Upper lobe of left lung (tissue), 4 donors: ENCODE data around the gene NUDCD3.

Source experiments
- POLR2A ChIP-seq, 4 donors: fragments of 450-650 bp; IDR thresholded peaks; one replicate each; pipeline ENCODE4 v1.5.1; 2016 to 2017; ENCODE audit warnings: antibody characterized with exemption in 4 of 4, mild to moderate bottlenecking in 2 of 4
- TF ChIP-seq, protein P1 (sequence below), 6 experiments: fragments of 450-650 bp in 4 of 6; fragments of 200-600 bp in 2 of 6; sonication (generic) in 2 of 6; IDR thresholded peaks; one replicate each; pipeline ENCODE4 v1.5.1; 2016 to 2019; ENCODE audit warnings: antibody characterized with exemption in 6 of 6

GRCh38 chr7:44536090-44536489 is 45.6 kb upstream of the NUDCD3 start:
- TF ChIP-seq, protein P1, sequence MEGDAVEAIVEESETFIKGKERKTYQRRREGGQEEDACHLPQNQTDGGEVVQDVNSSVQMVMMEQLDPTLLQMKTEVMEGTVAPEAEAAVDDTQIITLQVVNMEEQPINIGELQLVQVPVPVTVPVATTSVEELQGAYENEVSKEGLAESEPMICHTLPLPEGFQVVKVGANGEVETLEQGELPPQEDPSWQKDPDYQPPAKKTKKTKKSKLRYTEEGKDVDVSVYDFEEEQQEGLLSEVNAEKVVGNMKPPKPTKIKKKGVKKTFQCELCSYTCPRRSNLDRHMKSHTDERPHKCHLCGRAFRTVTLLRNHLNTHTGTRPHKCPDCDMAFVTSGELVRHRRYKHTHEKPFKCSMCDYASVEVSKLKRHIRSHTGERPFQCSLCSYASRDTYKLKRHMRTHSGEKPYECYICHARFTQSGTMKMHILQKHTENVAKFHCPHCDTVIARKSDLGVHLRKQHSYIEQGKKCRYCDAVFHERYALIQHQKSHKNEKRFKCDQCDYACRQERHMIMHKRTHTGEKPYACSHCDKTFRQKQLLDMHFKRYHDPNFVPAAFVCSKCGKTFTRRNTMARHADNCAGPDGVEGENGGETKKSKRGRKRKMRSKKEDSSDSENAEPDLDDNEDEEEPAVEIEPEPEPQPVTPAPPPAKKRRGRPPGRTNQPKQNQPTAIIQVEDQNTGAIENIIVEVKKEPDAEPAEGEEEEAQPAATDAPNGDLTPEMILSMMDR (IDR thresholded peaks at IDR 0.05): no peak
- TF ChIP-seq POLR2A (IDR thresholded peaks at IDR 0.05): no peak
